K562 (cell line): ENCODE data around the gene COL9A2. TPM values are rescaled to one million over a fixed set of nuclear protein-coding genes. Genes with fewer than 3 reads are reported as not detected.

Experiments used
- ATAC-seq: fragments of 200-7000 bp; cut with Tn5 transposase; 3 replicates; pipeline ENCODE4 v1.9.1; 2020; ENCODE audit warnings: moderate library complexity
- BruUV-seq: library from RNA; stranded (reverse); fragments of 400-500 nt; replicated peaks from 2 replicates; lab custom pipeline; 2021; lab: Mats Ljungman, UMichigan
- CTCF ChIA-PET: fragments of 300-600 bp; formaldehyde crosslinking; extraction: SDS; loops from one replicate; lab custom pipeline; 2021; ENCODE audit warnings: low intra/inter-chr PET ratio; lab: Yijun Ruan, JAX
- POLR2A ChIA-PET: fragments of 300-600, 350-650 bp; sonication (Branson Sonifier 250); formaldehyde crosslinking; extraction: SDS; loops from one replicate; lab custom pipeline; 2021; ENCODE audit warnings: antibody characterized with exemption, inconsistent platforms; lab: Yijun Ruan, JAX
- DNase-seq, 4 experiments: peaks; one replicate each; pipeline versions ENCODE4 v3.0.0 to v3.0.0-alpha.2; 2011 to 2018; ENCODE audit warnings: low spot score in 3 of 4, mixed read lengths in 3 of 4; ENCODE audit errors: extremely low read depth in 1 of 4
- FAIRE-seq: peaks from 2 replicates; lab custom pipeline; 2011; peaks lifted over from hg19 to GRCh38; lab: Jason Lieb, UNC
- H2AFZ ChIP-seq: 2 replicates; pipeline ENCODE4 v1.6.0; 2011; ENCODE audit warnings: low read depth, low read length, control low read depth, inconsistent platforms
- H3K27ac ChIP-seq: fragments of 200-600 bp; 3 replicates; pipeline ENCODE4 v1.8.0; 2011; ENCODE audit warnings: low read depth, mild to moderate bottlenecking, control low read depth, inconsistent platforms, low read length, moderate library complexity, mixed read lengths; ENCODE audit errors: extremely low read depth
- H3K27me3 ChIP-seq, 2 experiments: fragments of 300-600 bp in 1 of 2; 2 replicates in 1 of 2; 3 replicates in 1 of 2; pipeline versions ENCODE4 v1.6.0 to v1.8.0; 2011; ENCODE audit warnings: inconsistent platforms in 2 of 2, low read length in 2 of 2, mild to moderate bottlenecking in 1 of 2, mixed read lengths in 1 of 2, moderate library complexity in 1 of 2; ENCODE audit not compliant: control insufficient read depth in 2 of 2, insufficient read depth in 2 of 2
- H3K36me3 ChIP-seq: fragments of 300-600 bp; 3 replicates; pipeline ENCODE4 v1.8.0; 2011; ENCODE audit warnings: mild to moderate bottlenecking, low read length, inconsistent platforms; ENCODE audit not compliant: control insufficient read depth, insufficient read depth
- H3K4me1 ChIP-seq, 2 experiments: fragments of 200-600 bp in 1 of 2; replicated peaks in 1 of 2; 2 replicates in 1 of 2; 3 replicates in 1 of 2; pipeline versions ENCODE4 v1.5.1 to v1.8.0; 2011; ENCODE audit warnings: inconsistent platforms in 2 of 2, low read length in 2 of 2, mild to moderate bottlenecking in 1 of 2, mixed read lengths in 1 of 2, moderate library complexity in 1 of 2; ENCODE audit not compliant: control insufficient read depth in 2 of 2, insufficient read depth in 2 of 2
- H3K4me2 ChIP-seq: 2 replicates; pipeline ENCODE4 v1.6.1; 2011; ENCODE audit warnings: low read length, control low read depth, inconsistent platforms, mixed read lengths; ENCODE audit not compliant: insufficient read depth
- H3K4me3 ChIP-seq: fragments of 200-600 bp; sonication (generic), shearing (Covaris generic); 2 replicates; pipeline ENCODE4 v1.5.1; 2016; ENCODE audit warnings: control low read depth, inconsistent platforms
- H3K79me2 ChIP-seq: fragments of 200-600 bp; 3 replicates; pipeline ENCODE4 v1.8.0; 2011; ENCODE audit warnings: low read length, inconsistent platforms; ENCODE audit not compliant: control insufficient read depth, insufficient read depth
- H3K9ac ChIP-seq, 2 experiments: 2 replicates each; pipeline versions ENCODE4 v1.6.0 to v1.6.1; 2011; ENCODE audit warnings: low read depth in 2 of 2, low read length in 2 of 2, control low read depth in 1 of 2, inconsistent platforms in 1 of 2, mild to moderate bottlenecking in 1 of 2, mixed read lengths in 1 of 2; ENCODE audit not compliant: insufficient read depth in 1 of 2
- H3K9me1 ChIP-seq: one replicate; pipeline ENCODE4 v1.6.0; 2011; ENCODE audit warnings: inconsistent platforms, mild to moderate bottlenecking, low read length, moderate library complexity; ENCODE audit not compliant: control insufficient read depth, insufficient read depth
- H3K9me3 ChIP-seq: replicated peaks from 2 replicates; pipeline ENCODE4 v1.5.1; 2011; ENCODE audit warnings: low read depth, low read length, inconsistent platforms; ENCODE audit not compliant: control insufficient read depth, insufficient read depth
- H4K20me1 ChIP-seq: replicated peaks from 2 replicates; pipeline ENCODE4 v1.6.1; 2011; ENCODE audit warnings: low read length, inconsistent platforms, mixed read lengths; ENCODE audit not compliant: control insufficient read depth, insufficient read depth
- ATF7 ChIP-seq: fragments of 450-650 bp; IDR thresholded peaks from 2 replicates; pipeline ENCODE4 v1.7.1; 2014; ENCODE audit warnings: mild to moderate bottlenecking, moderate library complexity
- BACH1 ChIP-seq: fragments of 200-800 bp; sonication (Bioruptor generic); IDR thresholded peaks from 2 replicates; pipeline ENCODE4 v1.6.1; 2016; ENCODE audit warnings: missing genetic modification characterization, missing compliant biosample characterization
- MXI1 ChIP-seq: IDR thresholded peaks from 2 replicates; pipeline ENCODE4 v1.6.1; 2011; ENCODE audit warnings: low read depth, mild to moderate bottlenecking, improper control_type of control experiment, low read length
- NELFE ChIP-seq: IDR thresholded peaks from 2 replicates; pipeline ENCODE4 v1.6.1; 2011; ENCODE audit warnings: mild to moderate bottlenecking; ENCODE audit not compliant: insufficient read depth, insufficient read length
- RBM17 ChIP-seq: fragments of 200-400 bp; formaldehyde crosslinking; IDR thresholded peaks from 2 replicates; pipeline ENCODE4 v1.6.1; 2017; ENCODE audit warnings: low read depth, mild to moderate bottlenecking, low read length, borderline replicate concordance
- WGBS: fragments of 100-300 bp; shearing (Covaris generic); methylation state at CpG from one replicate; pipeline ENCODE4 v1.1.6; 2016; ENCODE audit warnings: low coverage, mixed read lengths; ENCODE audit not compliant: insufficient coverage; ENCODE audit errors: missing lambda C conversion rate; 5-methylcytosine and 5-hydroxymethylcytosine counted together
- in situ Hi-C: fragments of 300-500 bp; cut with MboI; formaldehyde crosslinking; loops from 4 replicates; pipeline ENCODE4 v1.15.0; 2018; ENCODE audit warnings: inconsistent platforms, mixed read lengths
- intact Hi-C: fragments of 100-400 bp; cut with micrococcal nuclease; formaldehyde crosslinking; loops from 2 replicates; pipeline ENCODE4 v1.14.2; 2022
- polyA plus RNA-seq, 8 experiments: library from polyadenylated mRNA; depleted of rRNA in 4 of 8; stranded (reverse) in 5 of 8; unstranded in 3 of 8; fragments of >200 nt; fragmentation: Nextera tagmentation in 2 of 8; fragmentation: Illumina TruSeq in 1 of 8; extraction: Ambion mirVana in 2 of 8; extraction: Trizol in 1 of 8; gene quantifications; 2 replicates each; pipeline versions ENCODE4 v1.2.1 to v1.2.3, GENCODE V29; 2011 to 2014; ENCODE audit warnings: inconsistent platforms in 1 of 8, missing spikeins in 1 of 8
- total RNA-seq, 7 experiments: library from RNA; depleted of rRNA in 6 of 7; stranded (reverse); fragments of >200 nt in 6 of 7; fragmentation: Illumina TruSeq in 2 of 7; extraction: Trizol in 2 of 7; gene quantifications; 2 replicates each; pipeline versions ENCODE4 v1.2.1 to v1.2.3, GENCODE V29; 2011 to 2021; ENCODE audit warnings: low replicate concordance in 1 of 7
- TF ChIP-seq, protein P1 (sequence below): fragments of 450-650 bp; IDR thresholded peaks from 2 replicates; pipeline ENCODE4 v1.6.1; 2017; ENCODE audit warnings: mild to moderate bottlenecking, moderate library complexity
- TF ChIP-seq, protein P2 (sequence below): conservative IDR thresholded peaks from 2 replicates; pipeline ENCODE4 v1.6.1; 2011; ENCODE audit warnings: low read depth, mild to moderate bottlenecking, low read length; ENCODE audit not compliant: control insufficient read depth
- TF ChIP-seq, protein P3 (sequence below): fragments of 250-450 bp; sonication (Bioruptor Pico); IDR thresholded peaks from 2 replicates; pipeline ENCODE4 v1.8.0; 2022; ENCODE audit warnings: inconsistent platforms

The COL9A2 gene
- total and polyA plus RNA-seq, 9 of the 15 experiments (the other 6 are each of a cell fraction or from before 2014, with no cell fraction given) = 0.03 to 2.2 (median 0.31) TPM

DNA sequence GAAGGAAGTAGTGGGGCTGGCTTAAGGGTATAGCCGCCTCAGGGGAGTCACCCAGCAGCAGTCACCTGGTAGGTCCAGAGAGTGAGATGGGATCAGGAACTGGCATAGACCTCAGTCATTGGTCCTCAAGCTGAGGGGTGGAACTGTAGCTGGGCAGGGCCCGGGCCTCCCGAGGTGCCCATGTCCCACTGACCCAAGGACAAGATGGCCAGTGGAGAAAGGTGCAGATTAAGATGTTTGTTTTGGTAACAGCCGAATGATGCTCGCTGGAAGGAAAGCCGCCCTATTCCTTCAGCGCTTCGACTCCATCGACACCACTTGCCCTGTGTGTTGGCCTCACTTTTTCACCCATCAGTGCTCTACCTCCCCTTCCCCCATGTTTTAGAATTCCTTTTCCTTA lies 16.4 kb downstream of the COL9A2 start:
- ATAC-seq = no peak
- ChIA-PET CTCF (no interaction called here), POLR2A (interaction anchor here (0.5 to 1.1 kb wide), 3 partner anchors 16 to 34 kb away, joined by 3 read pairs; no protein-coding TSS in a partner anchor)
- no peaks in the 10 kb centered on the region for H4K20me1 ChIP-seq
- BruUV-seq = no TSS peak
- H3K9me1 ChIP-seq = no peaks in the 10 kb centered on the region
- H3K9ac ChIP-seq = 0 out of 4 replicates have a peak overlapping the region, but pooled peaks of 1 of the 2 experiments have one; percentile 17
- H3K4me1 ChIP-seq = peaks cover 0 to 17% of the 10 kb centered on the region in 2 experiments; a peak in 2 of 5 replicates
- 53% methylated on average over 9 of the region's 9 CpGs for WGBS
- FAIRE-seq = no peak
- intact Hi-C loops = no loop called here
- H3K79me2 ChIP-seq = no peaks in the 10 kb centered on the region
- no peak overlapping the region for H2AFZ ChIP-seq
- no peaks in the 10 kb centered on the region for H3K36me3 ChIP-seq
- peaks cover 0 to 15% of the 10 kb centered on the region in 2 experiments; a peak in 1 of 5 replicates for H3K27me3 ChIP-seq
- in situ Hi-C loops = loop anchor here (10.0 kb wide), 1 partner anchor 146 kb away; no protein-coding TSS in a partner anchor
- no peak overlapping the region for H3K27ac ChIP-seq
- H3K4me3 ChIP-seq = no peak overlapping the region
- no peak for TF ChIP-seq BACH1 (tag)
- no peak for TF ChIP-seq NELFE
- no peak overlapping the region for H3K4me2 ChIP-seq
- H3K9me3 ChIP-seq = no peaks in the 10 kb centered on the region
- peak in 1 of 4 experiments; percentile 8 for DNase-seq

DNA sequence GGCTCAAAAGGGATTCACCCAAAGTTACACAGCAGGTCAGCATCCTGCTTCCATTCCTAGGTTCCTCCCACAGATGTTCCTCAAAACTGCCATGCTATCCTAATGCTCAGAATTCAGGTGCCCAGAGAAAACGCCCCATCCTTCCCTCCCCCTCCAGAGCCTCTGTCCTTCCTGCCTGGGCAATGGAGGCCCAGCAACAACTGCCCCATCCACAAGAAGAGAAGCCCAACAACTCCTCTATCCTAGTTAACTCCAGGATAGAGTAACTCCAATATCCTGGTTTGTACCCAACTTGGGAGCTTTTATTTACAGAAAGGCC lies 16.9 kb downstream of the COL9A2 start:
- Histone ChIP-seq H3K27ac (no peak overlapping the region), H3K4me2 (no peak overlapping the region), H3K4me1 (peaks cover 0 to 17% of the 10 kb centered on the region in 2 experiments; a peak in 2 of 5 replicates), H3K9me1 (no peaks in the 10 kb centered on the region), H3K9ac (no peak overlapping the region), H3K4me3 (no peak overlapping the region), H3K79me2 (no peaks in the 10 kb centered on the region), H3K9me3 (no peaks in the 10 kb centered on the region), H3K36me3 (no peaks in the 10 kb centered on the region), H2AFZ (no peak overlapping the region), H4K20me1 (no peaks in the 10 kb centered on the region), H3K27me3 (peaks cover 0 to 15% of the 10 kb centered on the region in 2 experiments; a peak in 1 of 5 replicates)
- ChIA-PET POLR2A (interaction anchor here (0.7 to 1.1 kb wide), 2 partner anchors 23 to 33 kb away, joined by 3 read pairs; no protein-coding TSS in a partner anchor), CTCF (no interaction called here)
- in situ Hi-C loops (loop anchor here (10.0 kb wide), 1 partner anchor 145 kb away; no protein-coding TSS in a partner anchor), intact Hi-C loops (no loop called here)
- 0% methylated on average over 1 of the region's 1 CpG for WGBS
- FAIRE-seq = no peak
- DNase-seq = peak in 1 of 4 experiments; percentile 2
- no TSS peak for BruUV-seq
- no peak for ATAC-seq
- TF ChIP-seq, protein P1, sequence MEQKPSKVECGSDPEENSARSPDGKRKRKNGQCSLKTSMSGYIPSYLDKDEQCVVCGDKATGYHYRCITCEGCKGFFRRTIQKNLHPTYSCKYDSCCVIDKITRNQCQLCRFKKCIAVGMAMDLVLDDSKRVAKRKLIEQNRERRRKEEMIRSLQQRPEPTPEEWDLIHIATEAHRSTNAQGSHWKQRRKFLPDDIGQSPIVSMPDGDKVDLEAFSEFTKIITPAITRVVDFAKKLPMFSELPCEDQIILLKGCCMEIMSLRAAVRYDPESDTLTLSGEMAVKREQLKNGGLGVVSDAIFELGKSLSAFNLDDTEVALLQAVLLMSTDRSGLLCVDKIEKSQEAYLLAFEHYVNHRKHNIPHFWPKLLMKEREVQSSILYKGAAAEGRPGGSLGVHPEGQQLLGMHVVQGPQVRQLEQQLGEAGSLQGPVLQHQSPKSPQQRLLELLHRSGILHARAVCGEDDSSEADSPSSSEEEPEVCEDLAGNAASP = no peak
- TF ChIP-seq, protein P2, sequence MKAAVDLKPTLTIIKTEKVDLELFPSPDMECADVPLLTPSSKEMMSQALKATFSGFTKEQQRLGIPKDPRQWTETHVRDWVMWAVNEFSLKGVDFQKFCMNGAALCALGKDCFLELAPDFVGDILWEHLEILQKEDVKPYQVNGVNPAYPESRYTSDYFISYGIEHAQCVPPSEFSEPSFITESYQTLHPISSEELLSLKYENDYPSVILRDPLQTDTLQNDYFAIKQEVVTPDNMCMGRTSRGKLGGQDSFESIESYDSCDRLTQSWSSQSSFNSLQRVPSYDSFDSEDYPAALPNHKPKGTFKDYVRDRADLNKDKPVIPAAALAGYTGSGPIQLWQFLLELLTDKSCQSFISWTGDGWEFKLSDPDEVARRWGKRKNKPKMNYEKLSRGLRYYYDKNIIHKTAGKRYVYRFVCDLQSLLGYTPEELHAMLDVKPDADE = no peak
- no peak for TF ChIP-seq RBM17
- no peak for TF ChIP-seq ATF7
- TF ChIP-seq MXI1 = no peak
- TF ChIP-seq, protein P3, sequence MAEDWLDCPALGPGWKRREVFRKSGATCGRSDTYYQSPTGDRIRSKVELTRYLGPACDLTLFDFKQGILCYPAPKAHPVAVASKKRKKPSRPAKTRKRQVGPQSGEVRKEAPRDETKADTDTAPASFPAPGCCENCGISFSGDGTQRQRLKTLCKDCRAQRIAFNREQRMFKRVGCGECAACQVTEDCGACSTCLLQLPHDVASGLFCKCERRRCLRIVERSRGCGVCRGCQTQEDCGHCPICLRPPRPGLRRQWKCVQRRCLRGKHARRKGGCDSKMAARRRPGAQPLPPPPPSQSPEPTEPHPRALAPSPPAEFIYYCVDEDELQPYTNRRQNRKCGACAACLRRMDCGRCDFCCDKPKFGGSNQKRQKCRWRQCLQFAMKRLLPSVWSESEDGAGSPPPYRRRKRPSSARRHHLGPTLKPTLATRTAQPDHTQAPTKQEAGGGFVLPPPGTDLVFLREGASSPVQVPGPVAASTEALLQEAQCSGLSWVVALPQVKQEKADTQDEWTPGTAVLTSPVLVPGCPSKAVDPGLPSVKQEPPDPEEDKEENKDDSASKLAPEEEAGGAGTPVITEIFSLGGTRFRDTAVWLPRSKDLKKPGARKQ (CRISPR knock-in tag) = no peak
